Transverse colon (tissue), 4 donors: Measurements from ENCODE around the gene SIGLEC15. TPM values are rescaled to one million over a fixed set of nuclear protein-coding genes. Genes with fewer than 3 reads are reported as not detected.

Source experiments
- DNase-seq: peaks from one replicate; pipeline ENCODE4 v3.0.0-alpha.2; 2019
- H3K27ac ChIP-seq, 4 donors: fragments of 200-600 bp; sonication (generic); 2 replicates each; pipeline ENCODE4 v1.5.1; 2016 to 2018; ENCODE audit warnings: inconsistent platforms in 4 of 4
- H3K27me3 ChIP-seq: fragments of 200-600 bp; sonication (generic); 2 replicates; pipeline ENCODE4 v1.5.1; 2017; ENCODE audit warnings: inconsistent platforms
- H3K36me3 ChIP-seq, 4 donors: fragments of 200-600 bp; sonication (generic); 2 replicates each; pipeline ENCODE4 v1.5.1; 2017 to 2019; ENCODE audit warnings: inconsistent platforms in 4 of 4
- H3K4me1 ChIP-seq, 4 donors: fragments of 200-600 bp; sonication (generic); 2 replicates each; pipeline ENCODE4 v1.5.1; 2017 to 2020; ENCODE audit warnings: inconsistent platforms in 4 of 4
- H3K4me3 ChIP-seq, 4 donors: fragments of 200-600 bp; sonication (generic); 1 replicate in 1 of 4; 2 replicates in 3 of 4; pipeline versions ENCODE4 v1.5.1 to v1.6.1; 2017 to 2019; ENCODE audit warnings: inconsistent platforms in 4 of 4
- H3K9me3 ChIP-seq, 2 donors: fragments of 200-600 bp; sonication (generic); 2 replicates each; pipeline ENCODE4 v1.5.1; 2017 to 2019; ENCODE audit warnings: inconsistent platforms in 2 of 2
- EP300 ChIP-seq: sonication (generic); formaldehyde crosslinking; IDR thresholded peaks from one replicate; pipeline ENCODE4 v1.6.1; 2017; ENCODE audit warnings: antibody characterized with exemption, low read depth
- POLR2A ChIP-seq: fragments of 450-650 bp; IDR thresholded peaks from one replicate; pipeline ENCODE4 v1.6.1; 2016; ENCODE audit warnings: antibody characterized with exemption, mild to moderate bottlenecking, moderate library complexity
- POLR2AphosphoS5 ChIP-seq, 3 donors: sonication (generic); formaldehyde crosslinking; IDR thresholded peaks; one replicate each; pipeline ENCODE4 v1.6.1; 2016; ENCODE audit warnings: antibody characterized with exemption in 3 of 3
- WGBS, 2 donors: methylation state at CpG; one replicate each; pipeline ENCODE4 v1.1.5; 2018; ENCODE audit warnings: low coverage in 1 of 2; 5-methylcytosine and 5-hydroxymethylcytosine counted together
- in situ Hi-C, 4 donors: fragments of 200-750 bp; cut with MboI; loops; one replicate each; pipeline versions ENCODE4 v1.15.0 to v1.15.1; 2017; ENCODE audit warnings: low sequenced_read_pairs in 3 of 4, low pct_ligation_motif_present in 1 of 4, low pct_unique_long_range_greater_than_20kb in 1 of 4
- intact Hi-C: fragments of 100-400 bp; cut with DNase I; formaldehyde crosslinking; loops from one replicate; pipeline ENCODE4 v1.15.1; 2023; ENCODE audit warnings: low total_unique reads
- total RNA-seq, 4 donors: library from RNA; depleted of rRNA; stranded (reverse); fragments of >200 nt; gene quantifications; one replicate each; pipeline ENCODE4 v1.1.0, GENCODE V29; 2016
- TF ChIP-seq, protein P1 (sequence below), 5 experiments: fragments of 200-600 bp in 3 of 5; fragments of 450-650 bp in 2 of 5; sonication (generic) in 3 of 5; IDR thresholded peaks; 1 replicate in 2 of 5; 2 replicates in 3 of 5; pipeline ENCODE4 v1.5.1; 2016 to 2017; ENCODE audit warnings: antibody characterized with exemption in 5 of 5, inconsistent platforms in 3 of 5, mild to moderate bottlenecking in 2 of 5, moderate library complexity in 1 of 5

Gene SIGLEC15
- total RNA-seq, 4 donors from 2014 or later: not detected

DNA sequence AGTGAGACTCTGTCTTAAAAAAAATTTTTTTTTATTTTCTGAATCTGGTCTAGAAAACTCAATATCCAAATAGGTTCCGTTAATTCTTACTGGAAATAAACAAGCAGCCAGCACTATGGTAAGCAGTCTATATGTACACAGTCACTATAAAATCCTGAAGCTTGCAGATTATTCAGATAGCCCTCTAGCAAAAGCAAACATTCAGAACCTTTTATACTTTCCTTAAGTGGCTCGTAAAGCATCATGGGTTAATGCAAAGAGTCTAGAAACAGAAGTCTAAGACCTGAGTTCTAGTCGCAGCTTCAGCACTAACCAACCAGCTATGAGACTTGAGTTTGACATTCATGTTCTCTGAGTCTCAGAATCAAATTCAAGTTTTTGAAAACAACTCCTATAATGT is 51.9 kb downstream of the SIGLEC15 start:
- no peaks in the 10 kb centered on the region for H3K27me3 ChIP-seq
- H3K36me3 ChIP-seq: peaks cover 0 to 76% (median 9%) of the 10 kb centered on the region in 4 donors
- intact Hi-C loops (no loop called here), in situ Hi-C loops (loop anchor here in 3 of 4 donors (10.0 to 25.0 kb wide), 2 partner anchors 183 to 215 kb away; no protein-coding TSS in a partner anchor)
- H3K4me1 ChIP-seq: peaks cover 0 to 4% (median 0%) of the 10 kb centered on the region in 4 donors
- H3K27ac ChIP-seq: no peak overlapping the region
- no peak overlapping the region for H3K4me3 ChIP-seq
- no peaks in the 10 kb centered on the region for H3K9me3 ChIP-seq
- WGBS, 2 donors: 84 to 85% methylated on average over 1 to 3 of the region's 3 CpGs
- TF ChIP-seq POLR2AphosphoS5 (IDR thresholded peaks at IDR 0.05) (no peak), EP300 (no peak), POLR2A (no peak)
- TF ChIP-seq, protein P1, sequence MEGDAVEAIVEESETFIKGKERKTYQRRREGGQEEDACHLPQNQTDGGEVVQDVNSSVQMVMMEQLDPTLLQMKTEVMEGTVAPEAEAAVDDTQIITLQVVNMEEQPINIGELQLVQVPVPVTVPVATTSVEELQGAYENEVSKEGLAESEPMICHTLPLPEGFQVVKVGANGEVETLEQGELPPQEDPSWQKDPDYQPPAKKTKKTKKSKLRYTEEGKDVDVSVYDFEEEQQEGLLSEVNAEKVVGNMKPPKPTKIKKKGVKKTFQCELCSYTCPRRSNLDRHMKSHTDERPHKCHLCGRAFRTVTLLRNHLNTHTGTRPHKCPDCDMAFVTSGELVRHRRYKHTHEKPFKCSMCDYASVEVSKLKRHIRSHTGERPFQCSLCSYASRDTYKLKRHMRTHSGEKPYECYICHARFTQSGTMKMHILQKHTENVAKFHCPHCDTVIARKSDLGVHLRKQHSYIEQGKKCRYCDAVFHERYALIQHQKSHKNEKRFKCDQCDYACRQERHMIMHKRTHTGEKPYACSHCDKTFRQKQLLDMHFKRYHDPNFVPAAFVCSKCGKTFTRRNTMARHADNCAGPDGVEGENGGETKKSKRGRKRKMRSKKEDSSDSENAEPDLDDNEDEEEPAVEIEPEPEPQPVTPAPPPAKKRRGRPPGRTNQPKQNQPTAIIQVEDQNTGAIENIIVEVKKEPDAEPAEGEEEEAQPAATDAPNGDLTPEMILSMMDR (IDR thresholded peaks at IDR 0.05): no peak
- DNase-seq: no peak

DNA sequence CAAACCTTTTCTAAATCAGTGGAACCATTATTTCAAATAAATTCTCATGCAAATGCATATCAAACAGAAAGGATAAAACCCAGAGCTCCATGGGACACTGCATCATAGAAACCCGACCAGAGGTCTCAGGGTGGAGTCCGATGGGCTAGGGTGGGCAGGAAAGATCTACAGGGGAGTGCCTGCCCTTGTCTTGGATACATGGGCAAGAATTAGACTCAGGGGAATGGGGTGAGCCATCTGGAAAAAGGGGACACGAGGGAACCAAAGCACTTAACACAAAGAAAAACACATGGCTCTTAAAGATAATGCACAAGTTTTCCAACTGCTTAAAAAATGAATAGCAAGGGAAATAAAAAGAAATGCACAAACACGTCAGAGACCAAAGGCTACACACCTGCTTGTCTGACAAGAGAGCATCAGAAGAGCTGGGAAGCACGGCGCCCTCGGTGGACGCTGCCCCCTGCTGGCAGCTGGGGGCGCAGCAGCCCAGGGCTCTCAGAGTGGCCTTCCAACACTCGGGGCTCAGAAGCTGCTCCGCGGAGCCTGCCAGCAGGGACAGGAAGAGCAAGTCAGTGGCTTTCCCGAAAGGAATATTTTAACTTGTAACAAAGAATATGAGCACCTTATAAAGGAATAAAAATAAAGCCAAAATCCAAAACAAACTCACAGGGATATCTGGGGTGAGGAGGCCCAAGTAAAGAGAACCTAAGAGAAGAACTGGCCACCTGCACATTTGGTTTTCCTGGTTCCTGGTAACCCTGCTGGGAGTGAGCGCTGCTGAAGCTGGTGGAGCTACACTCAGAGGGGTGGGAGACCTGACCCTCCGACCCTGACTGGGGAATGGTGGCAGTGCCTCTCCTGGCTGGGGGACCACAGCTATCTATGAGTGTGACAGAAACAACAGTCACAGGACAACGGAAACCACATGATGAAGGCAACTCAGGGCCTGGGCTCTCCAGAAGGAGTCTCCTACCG is 54.5 kb downstream of the SIGLEC15 start:
- Histone ChIP-seq H3K36me3 (peaks cover 0 to 68% (median 17%) of the 10 kb centered on the region in 4 donors), H3K27me3 (no peaks in the 10 kb centered on the region), H3K9me3 (no peaks in the 10 kb centered on the region), H3K4me1 (peaks cover 0 to 4% (median 0%) of the 10 kb centered on the region in 4 donors), H3K4me3 (no peak overlapping the region), H3K27ac (no peak overlapping the region)
- intact Hi-C loops (loop anchor here (5.0 kb wide), 1 partner anchor 188 kb away; no protein-coding TSS in a partner anchor), in situ Hi-C loops (loop anchor here in 3 of 4 donors (10.0 to 25.0 kb wide), 2 partner anchors 185 to 218 kb away; no protein-coding TSS in a partner anchor)
- WGBS, 2 donors: 42 to 77% methylated on average over 4 to 17 of the region's 17 CpGs
- DNase-seq: peak; percentile 64
- TF ChIP-seq POLR2A: no peak
- TF ChIP-seq, protein P1 (IDR thresholded peaks at IDR 0.05): peak; percentile 88 to 99 (median 99)
- no peak for TF ChIP-seq EP300
- no peak for TF ChIP-seq POLR2AphosphoS5 (IDR thresholded peaks at IDR 0.05)

DNA sequence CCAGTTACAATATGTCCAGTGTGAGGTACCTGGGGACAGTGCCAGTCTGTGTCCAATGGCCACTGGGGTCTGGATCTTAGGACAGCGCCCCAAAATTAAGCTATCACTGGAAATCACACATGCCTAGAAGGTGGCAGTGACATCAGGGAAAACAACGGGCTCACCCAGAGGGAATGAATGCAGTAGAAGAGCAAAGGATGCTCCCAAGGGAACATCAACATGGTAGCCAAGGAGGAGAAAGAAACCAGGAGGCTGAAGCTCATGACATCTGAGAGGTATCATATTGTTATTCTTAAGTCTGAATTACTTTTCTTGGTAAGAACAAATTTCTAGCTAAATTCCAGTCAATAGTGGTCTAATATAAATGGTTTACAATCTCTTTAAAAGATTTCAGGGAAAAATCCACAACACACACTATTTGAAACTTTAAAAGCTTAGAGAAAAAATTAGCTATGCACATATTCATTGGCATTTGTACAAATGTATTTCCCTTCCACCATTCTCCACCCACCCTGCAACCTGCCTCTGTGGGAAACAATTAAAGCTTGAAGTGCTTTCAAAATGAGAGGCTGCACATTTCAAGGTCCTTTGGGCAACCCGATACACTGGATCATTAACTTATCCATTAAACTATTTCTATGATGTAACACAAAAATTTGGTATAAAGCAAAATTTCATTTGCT is 55.5 kb downstream of the SIGLEC15 start:
- TF ChIP-seq POLR2A: no peak
- TF ChIP-seq, protein P1 (IDR thresholded peaks at IDR 0.05): no peak
- TF ChIP-seq EP300: no peak
- no peak for TF ChIP-seq POLR2AphosphoS5 (IDR thresholded peaks at IDR 0.05)
- Histone ChIP-seq H3K36me3 (peaks cover 0 to 59% (median 14%) of the 10 kb centered on the region in 4 donors), H3K9me3 (no peaks in the 10 kb centered on the region), H3K27ac (no peak overlapping the region), H3K4me3 (no peak overlapping the region), H3K27me3 (no peaks in the 10 kb centered on the region), H3K4me1 (peaks cover 0 to 4% (median 0%) of the 10 kb centered on the region in 4 donors)
- WGBS, 2 donors: 82 to 94% methylated on average over 1 to 3 of the region's 3 CpGs
- in situ Hi-C loops (loop anchor here in 1 of 4 donors (25.0 kb wide), 1 partner anchor 219 kb away; no protein-coding TSS in a partner anchor), intact Hi-C loops (loop anchor here (5.0 kb wide), 1 partner anchor 189 kb away; no protein-coding TSS in a partner anchor)
- DNase-seq: no peak

DNA sequence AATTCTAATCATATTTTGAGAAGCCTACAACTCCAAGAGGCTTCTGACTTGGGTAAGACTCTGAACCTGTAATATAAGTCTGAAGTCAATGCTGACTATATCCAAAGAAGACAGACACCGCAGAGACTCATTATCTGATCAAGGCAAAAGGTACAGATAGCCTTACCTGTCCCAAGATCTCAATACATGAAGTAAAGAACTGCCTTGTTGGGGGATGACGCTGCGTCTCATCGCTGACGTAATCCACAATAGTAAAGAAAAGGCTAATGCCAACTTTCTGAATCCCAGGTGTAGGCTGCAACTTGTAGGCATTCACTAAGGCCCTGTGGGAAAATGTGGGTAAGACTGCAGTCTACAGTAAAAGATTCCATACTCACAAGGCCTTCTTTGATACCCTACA is 62.1 kb downstream of the SIGLEC15 start:
- Histone ChIP-seq H3K27ac (no peak overlapping the region), H3K9me3 (no peaks in the 10 kb centered on the region), H3K36me3 (peaks cover 0 to 36% (median 16%) of the 10 kb centered on the region in 4 donors), H3K4me1 (no peaks in the 10 kb centered on the region), H3K4me3 (no peak overlapping the region), H3K27me3 (no peaks in the 10 kb centered on the region)
- 94 to 99% methylated on average over 5 of the region's 5 CpGs for WGBS, 2 donors
- TF ChIP-seq, protein P1 (IDR thresholded peaks at IDR 0.05): no peak
- TF ChIP-seq POLR2A (no peak), POLR2AphosphoS5 (IDR thresholded peaks at IDR 0.05) (no peak), EP300 (no peak)
- no peak for DNase-seq
- intact Hi-C loops: no loop called here
- in situ Hi-C loops: loop anchor here in 1 of 4 donors (25.0 kb wide), 1 partner anchor 225 kb away; no protein-coding TSS in a partner anchor
